ENCODE data around the gene DIS3L2.
A peak's percentile ranks its signal among the peaks of the same experiment; 100 is the strongest.

- TF ChIP-seq CTCF (conservative IDR thresholded peaks at IDR 0.05; ENCODE audit: low read depth, low read length) (peak; percentile 63), CEBPB (IDR thresholded peaks at IDR 0.05; ENCODE audit: low read depth, low read length) (no peak), CHD1 (IDR thresholded peaks at IDR 0.05; ENCODE audit: low read depth, low read length) (no peak), POLR2A (IDR thresholded peaks at IDR 0.05; ENCODE audit: low read depth, low read length) (no peak), NFE2L2 (IDR thresholded peaks at IDR 0.05; ENCODE audit: low read depth, low read length) (no peak), RCOR1 (IDR thresholded peaks at IDR 0.05; ENCODE audit: insufficient replicate concordance, low read length) (no peak), BHLHE40 (IDR thresholded peaks at IDR 0.05; ENCODE audit: low read depth, low read length) (no peak), RAD21 (IDR thresholded peaks at IDR 0.05; ENCODE audit: low read length) (peak; percentile 69), MAZ (IDR thresholded peaks at IDR 0.05; ENCODE audit: borderline replicate concordance, low read depth, low read length) (no peak), SMC3 (IDR thresholded peaks at IDR 0.05; ENCODE audit: low read depth, low read length) (peak; percentile 65), MAFK (IDR thresholded peaks at IDR 0.05; ENCODE audit: low read depth, low read length) (no peak), ELK1 (IDR thresholded peaks at IDR 0.05; ENCODE audit: borderline replicate concordance, low read depth, low read length) (no peak), MXI1 (IDR thresholded peaks at IDR 0.05; ENCODE audit: borderline replicate concordance, low read depth, low read length) (no peak)
Measured at GRCh38 chr2:232292395-232293154, 331.1 kb downstream of the DIS3L2 start.
